Activated naive CD8-positive, alpha-beta T cell treated with anti-CD3 and anti-CD28 coated beads, Interleukin-2, amount 50 U/mL, for 16 hours (primary cell): ENCODE measurements around the gene MYOZ3.

Source experiments
- DNase-seq: peaks from one replicate; pipeline ENCODE4 v3.0.0-alpha.2; 2020; ENCODE audit warnings: low read depth, low spot score

MYOZ3 gene

GRCh38 chr5:150659360-150660107 lies 1.5 kb upstream of the MYOZ3 start:
- no peak for DNase-seq

GRCh38 chr5:150660108-150660831 lies 781 bp upstream of the MYOZ3 start:
- DNase-seq, result no peak

- no peak for DNase-seq
Observed at GRCh38 chr5:150661821-150662596, 958 bp downstream of the MYOZ3 start.

- DNase-seq, result no peak
Observed at GRCh38 chr5:150662731-150663516, 1.9 kb downstream of the MYOZ3 start.

- no peak for DNase-seq
Observed at GRCh38 chr5:150663936-150664335, 2.9 kb downstream of the MYOZ3 start.

GRCh38 chr5:150665044-150665443 lies 4.0 kb downstream of the MYOZ3 start:
- no peak for DNase-seq

- no peak for DNase-seq
Observed at GRCh38 chr5:150670275-150670947, 9.4 kb downstream of the MYOZ3 start.

- no peak for DNase-seq
Observed at GRCh38 chr5:150670948-150671310, 9.9 kb downstream of the MYOZ3 start.

GRCh38 chr5:150671509-150672236 lies 10.6 kb downstream of the MYOZ3 start:
- DNase-seq, result no peak

- no peak for DNase-seq
Observed at GRCh38 chr5:150672237-150672883, 11.3 kb downstream of the MYOZ3 start.

- no peak for DNase-seq
Observed at GRCh38 chr5:150672884-150673275, 11.8 kb downstream of the MYOZ3 start.

GRCh38 chr5:150674341-150674821 lies 13.3 kb downstream of the MYOZ3 start:
- DNase-seq, result no peak

GRCh38 chr5:150675069-150675468 lies 14.0 kb downstream of the MYOZ3 start:
- no peak for DNase-seq

GRCh38 chr5:150676578-150676977 lies 15.5 kb downstream of the MYOZ3 start:
- DNase-seq, result no peak

- no peak for DNase-seq
Observed at GRCh38 chr5:150689120-150689519, 28.1 kb downstream of the MYOZ3 start.

GRCh38 chr5:150690760-150691159 lies 29.7 kb downstream of the MYOZ3 start:
- DNase-seq, result no peak

GRCh38 chr5:150692276-150692675 lies 31.2 kb downstream of the MYOZ3 start:
- DNase-seq, result no peak

- DNase-seq, result no peak
Observed at GRCh38 chr5:150694612-150695011, 33.6 kb downstream of the MYOZ3 start.

GRCh38 chr5:150700246-150700593 lies 39.2 kb downstream of the MYOZ3 start:
- DNase-seq, result no peak
